H9 (cell line): ENCODE data around the gene ATP8B2. TPM values are rescaled to one million over a fixed set of nuclear protein-coding genes. Genes with fewer than 3 reads are reported as not detected.

Experiments used
- DNase-seq: peaks from one replicate; pipeline ENCODE4 v3.0.0-alpha.2; 2017
- H2AFZ ChIP-seq: one replicate; pipeline ENCODE4 v1.6.1; 2013; ENCODE audit warnings: mild to moderate bottlenecking, low read length, control low read depth, moderate library complexity
- H2AK5ac ChIP-seq: 2 replicates; pipeline ENCODE4 v1.6.1; 2013; ENCODE audit warnings: low read length, control low read depth, mixed read lengths; ENCODE audit not compliant: insufficient read length
- H2BK120ac ChIP-seq: one replicate; pipeline ENCODE4 v1.6.1; 2013; ENCODE audit warnings: low read depth, mild to moderate bottlenecking, low read length, control low read depth, inconsistent platforms; ENCODE audit not compliant: poor library complexity, severe bottlenecking
- H2BK12ac ChIP-seq: 2 replicates; pipeline ENCODE4 v1.6.1; 2013; ENCODE audit warnings: low read length, control low read depth, mixed read lengths, low read depth; ENCODE audit not compliant: insufficient read length
- H2BK15ac ChIP-seq: 2 replicates; pipeline ENCODE4 v1.6.1; 2013; ENCODE audit warnings: low read depth, low read length, control low read depth
- H2BK20ac ChIP-seq: one replicate; pipeline ENCODE4 v1.6.1; 2013; ENCODE audit warnings: low read depth, mild to moderate bottlenecking, low read length, control low read depth, inconsistent platforms; ENCODE audit not compliant: poor library complexity, severe bottlenecking
- H2BK5ac ChIP-seq: 2 replicates; pipeline ENCODE4 v1.6.1; 2013; ENCODE audit warnings: low read length, control low read depth, mixed read lengths; ENCODE audit not compliant: insufficient read length
- H3K14ac ChIP-seq: 2 replicates; pipeline ENCODE4 v1.6.1; 2013; ENCODE audit warnings: low read length, control low read depth; ENCODE audit not compliant: insufficient read depth
- H3K18ac ChIP-seq: 2 replicates; pipeline ENCODE4 v1.6.1; 2013; ENCODE audit warnings: low read depth, mild to moderate bottlenecking, mixed read lengths, low read length, control low read depth; ENCODE audit not compliant: insufficient read length
- H3K23ac ChIP-seq: 2 replicates; pipeline ENCODE4 v1.6.1; 2013; ENCODE audit warnings: low read length, control low read depth, mixed read lengths, low read depth; ENCODE audit not compliant: insufficient read length
- H3K23me2 ChIP-seq: 2 replicates; pipeline ENCODE4 v1.6.1; 2013; ENCODE audit warnings: low read depth, mild to moderate bottlenecking, mixed read lengths, low read length, control low read depth; ENCODE audit not compliant: insufficient read length, poor library complexity, severe bottlenecking
- H3K27ac ChIP-seq: 2 replicates; pipeline ENCODE4 v1.5.1; 2013; ENCODE audit warnings: low read length, control low read depth, mixed read lengths, low read depth; ENCODE audit not compliant: insufficient read length
- H3K27me3 ChIP-seq: 2 replicates; pipeline ENCODE4 v1.6.1; 2013; ENCODE audit warnings: low read length, control low read depth, inconsistent platforms; ENCODE audit not compliant: insufficient read depth
- H3K4ac ChIP-seq: 2 replicates; pipeline ENCODE4 v1.6.1; 2013; ENCODE audit warnings: low read depth, mild to moderate bottlenecking, control low read depth, inconsistent platforms, low read length, moderate library complexity
- H3K4me1 ChIP-seq: 2 replicates; pipeline ENCODE4 v1.6.1; 2013; ENCODE audit warnings: low read length, control low read depth, inconsistent platforms; ENCODE audit not compliant: insufficient read depth
- H3K4me2 ChIP-seq: 2 replicates; pipeline ENCODE4 v1.6.1; 2013; ENCODE audit warnings: low read length, control low read depth, mixed read lengths; ENCODE audit not compliant: insufficient read length, insufficient read depth
- H3K56ac ChIP-seq: 2 replicates; pipeline ENCODE4 v1.6.1; 2013; ENCODE audit warnings: low read depth, mild to moderate bottlenecking, mixed read lengths, low read length, control low read depth; ENCODE audit not compliant: insufficient read length
- H3K79me1 ChIP-seq: 2 replicates; pipeline ENCODE4 v1.6.1; 2013; ENCODE audit warnings: low read depth, mild to moderate bottlenecking, moderate library complexity, low read length, control low read depth, inconsistent platforms; ENCODE audit not compliant: insufficient read depth, poor library complexity, severe bottlenecking
- H3K79me2 ChIP-seq: 2 replicates; pipeline ENCODE4 v1.6.1; 2013; ENCODE audit warnings: low read length, control low read depth, inconsistent platforms; ENCODE audit not compliant: insufficient read depth
- H3K9ac ChIP-seq: 2 replicates; pipeline ENCODE4 v1.6.1; 2013; ENCODE audit warnings: low read length, control low read depth, mixed read lengths; ENCODE audit not compliant: insufficient read length; ENCODE audit errors: extremely low read depth
- H3K9me3 ChIP-seq: one replicate; pipeline ENCODE4 v1.6.1; 2013; ENCODE audit warnings: low read depth, low read length, inconsistent platforms; ENCODE audit not compliant: control insufficient read depth
- H3T11ph ChIP-seq: one replicate; pipeline ENCODE4 v1.6.1; 2013; ENCODE audit warnings: mild to moderate bottlenecking, low read length, control low read depth, inconsistent platforms
- H4K20me1 ChIP-seq: one replicate; pipeline ENCODE4 v1.6.1; 2013; ENCODE audit not compliant: control insufficient read depth, insufficient read length, insufficient read depth
- H4K5ac ChIP-seq: 2 replicates; pipeline ENCODE4 v1.6.1; 2013; ENCODE audit warnings: low read depth, mild to moderate bottlenecking, mixed read lengths, low read length, control low read depth; ENCODE audit not compliant: insufficient read length
- H4K8ac ChIP-seq: replicated peaks from 2 replicates; pipeline ENCODE4 v1.6.1; 2013; ENCODE audit warnings: low read length, control low read depth, mixed read lengths, low read depth; ENCODE audit not compliant: insufficient read length
- H4K91ac ChIP-seq: 2 replicates; pipeline ENCODE4 v1.6.1; 2013; ENCODE audit warnings: low read depth, mild to moderate bottlenecking, moderate library complexity, mixed read lengths, low read length, control low read depth; ENCODE audit not compliant: insufficient read length
- H3K27ac Mint-ChIP-seq, 3 experiments: 2 replicates in 2 of 3; 3 replicates in 1 of 3; pipeline ENCODE4 v1.8.0; 2020 to 2021; ENCODE audit warnings: mixed read lengths in 3 of 3, mild to moderate bottlenecking in 1 of 3, moderate library complexity in 1 of 3
- H3K27me3 Mint-ChIP-seq: 2 replicates; pipeline ENCODE4 v1.8.0; 2021; ENCODE audit warnings: low read depth, mild to moderate bottlenecking, moderate library complexity, mixed read lengths
- H3K36me3 Mint-ChIP-seq, 3 experiments: 2 replicates in 2 of 3; 3 replicates in 1 of 3; pipeline ENCODE4 v1.8.0; 2020 to 2021; ENCODE audit warnings: low read depth in 3 of 3, mixed read lengths in 3 of 3; ENCODE audit not compliant: insufficient read depth in 1 of 3
- H3K4me1 Mint-ChIP-seq, 2 experiments: 2 replicates each; pipeline ENCODE4 v1.8.0; 2020; ENCODE audit warnings: mixed read lengths in 2 of 2
- H3K4me3 Mint-ChIP-seq, 2 experiments: 2 replicates in 1 of 2; 3 replicates in 1 of 2; pipeline ENCODE4 v1.8.0; 2020 to 2021; ENCODE audit warnings: mild to moderate bottlenecking in 2 of 2, mixed read lengths in 2 of 2, moderate library complexity in 1 of 2
- H3K9me3 Mint-ChIP-seq, 2 experiments: 2 replicates in 1 of 2; 3 replicates in 1 of 2; pipeline ENCODE4 v1.8.0; 2020; ENCODE audit warnings: mild to moderate bottlenecking in 2 of 2, mixed read lengths in 2 of 2, moderate library complexity in 1 of 2
- CTCF ChIP-seq: fragments of 200-600 bp; sonication (generic); conservative IDR thresholded peaks from 3 replicates; pipeline ENCODE4 v1.8.0; 2021; ENCODE audit warnings: antibody characterized with exemption, mild to moderate bottlenecking
- WGBS: extraction: QIAGEN DNeasy Blood & Tissue Kit; methylation state at CpG from one replicate; pipeline ENCODE4 v1.1.7; 2013; ENCODE audit warnings: missing lambda C conversion rate, low lambda C conversion rate, mixed read lengths; ENCODE audit not compliant: insufficient read length; ENCODE audit errors: extremely low coverage; 5-methylcytosine and 5-hydroxymethylcytosine counted together
- total RNA-seq: library from RNA; stranded (reverse); gene quantifications from 2 replicates; pipeline ENCODE4 v1.2.1, GENCODE V29; 2021

ATP8B2 gene
- total RNA-seq, 1 experiment from 2014 or later: 37.6 TPM

- DNase-seq: no peak
- Histone ChIP-seq H3K14ac (no peak overlapping the region), H3K4ac (no peak overlapping the region), H3K4me1 (peaks cover 12% of the 10 kb centered on the region; the same call in 1 of the 2 replicates), H4K5ac (no peak overlapping the region), H4K8ac (no peak overlapping the region), H2BK12ac (no peak overlapping the region), H2AFZ (no peak overlapping the region), H2BK120ac (no peak overlapping the region), H3K23me2 (peaks cover 16% of the 10 kb centered on the region), H2BK5ac (no peak overlapping the region), H3K23ac (no peak overlapping the region), H3K9me3 (no peaks in the 10 kb centered on the region), H3K27ac (no peak overlapping the region), H3K79me2 (peaks cover 2% of the 10 kb centered on the region; the same call in 1 of the 2 replicates), H4K20me1 (no peaks in the 10 kb centered on the region), H3K56ac (no peak overlapping the region), H3K9ac (no peak overlapping the region), H3K18ac (no peak overlapping the region), H3T11ph (no peak overlapping the region), H3K27me3 (no peaks in the 10 kb centered on the region), H2AK5ac (no peak overlapping the region), H2BK20ac (no peak overlapping the region), H4K91ac (no peak overlapping the region), H2BK15ac (no peak overlapping the region), H3K79me1 (no peaks in the 10 kb centered on the region), H3K4me2 (peak overlapping the region; percentile 82)
- no CpG with 5 or more reads among the region's 2 CpGs for WGBS
- H3K27me3 Mint-ChIP-seq: peaks cover 17% of the 10 kb centered on the region
- H3K27ac Mint-ChIP-seq: no peak overlapping the region
- peaks cover 23 to 26% of the 10 kb centered on the region in 2 experiments for H3K4me1 Mint-ChIP-seq
- no peak for TF ChIP-seq CTCF
- H3K4me3 Mint-ChIP-seq: peak overlapping the region; percentile 93 to 99; a peak in 4 of 5 replicates
- no peaks in the 10 kb centered on the region; a peak in 2 of 7 replicates for H3K36me3 Mint-ChIP-seq
- no peaks in the 10 kb centered on the region for H3K9me3 Mint-ChIP-seq
Observed at GRCh38 chr1:154324241-154324640, 1.1 kb upstream of the ATP8B2 start.
